GM19395 (cell line): ENCODE measurements around the gene EIF4G3.
"Not testable (repeated sequence)": the region's sequence is repeated elsewhere in the genome, so short reads cannot be mapped to it uniquely, and the experiment has no call there.

ENCODE experiments used
- ATAC-seq: cut with Tn5 transposase; IDR thresholded peaks from one replicate; pipeline ENCODE4 v1.9.1; 2021; ENCODE audit warnings: mild to moderate bottlenecking, moderate library complexity; ENCODE audit not compliant: unreplicated experiment

Gene EIF4G3

DNA sequence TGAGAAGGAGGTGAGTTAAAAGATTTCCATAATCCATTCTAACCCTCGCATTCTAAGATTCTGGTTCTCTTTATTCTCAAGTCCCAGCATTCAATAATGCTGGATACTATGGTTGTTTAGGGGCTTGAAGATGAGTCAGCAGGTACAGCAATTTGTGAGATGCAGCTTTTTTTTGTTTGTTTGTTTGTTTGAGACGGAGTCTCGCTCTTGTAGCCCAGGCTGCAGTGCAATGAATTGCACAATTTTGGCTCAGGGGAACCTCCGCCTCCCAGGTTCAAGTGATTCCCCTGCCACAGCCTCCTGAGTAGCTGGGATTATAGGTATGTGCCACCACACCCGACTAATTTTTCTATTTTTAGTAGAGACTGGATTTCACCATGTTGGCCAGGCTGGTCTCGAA is 23.3 kb downstream of the EIF4G3 start:
- ATAC-seq: no peak

DNA sequence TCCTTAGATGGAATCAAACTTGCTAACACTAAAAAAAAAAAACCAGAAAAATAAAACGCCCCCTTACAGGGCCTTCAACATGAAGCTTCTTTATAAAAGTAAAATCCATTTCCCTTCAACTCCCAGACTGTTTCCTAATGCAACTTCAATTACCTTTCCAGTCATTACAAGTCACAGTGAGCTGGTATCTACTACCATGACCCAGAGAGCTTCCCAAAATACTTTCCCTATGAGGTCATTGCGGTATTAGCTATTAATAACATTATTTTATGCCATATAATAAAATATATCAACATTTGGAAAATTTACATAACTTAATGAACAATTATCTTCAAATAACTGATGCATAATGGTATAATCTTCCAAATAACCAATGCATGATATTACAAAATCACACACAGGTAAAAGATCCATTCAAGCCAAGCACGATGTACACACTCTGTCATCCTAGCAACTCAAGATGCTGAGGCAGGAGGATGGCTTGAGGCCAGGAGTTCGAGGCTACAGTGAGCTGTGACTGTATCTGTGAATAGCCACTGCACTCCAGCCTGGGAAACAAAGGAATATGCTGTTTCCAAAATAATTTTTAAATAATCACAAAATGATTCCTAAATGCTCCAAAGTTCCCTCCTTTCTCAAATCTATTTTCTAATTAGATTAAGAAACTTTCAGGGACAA is 24.1 kb downstream of the EIF4G3 start:
- no peak for ATAC-seq

DNA sequence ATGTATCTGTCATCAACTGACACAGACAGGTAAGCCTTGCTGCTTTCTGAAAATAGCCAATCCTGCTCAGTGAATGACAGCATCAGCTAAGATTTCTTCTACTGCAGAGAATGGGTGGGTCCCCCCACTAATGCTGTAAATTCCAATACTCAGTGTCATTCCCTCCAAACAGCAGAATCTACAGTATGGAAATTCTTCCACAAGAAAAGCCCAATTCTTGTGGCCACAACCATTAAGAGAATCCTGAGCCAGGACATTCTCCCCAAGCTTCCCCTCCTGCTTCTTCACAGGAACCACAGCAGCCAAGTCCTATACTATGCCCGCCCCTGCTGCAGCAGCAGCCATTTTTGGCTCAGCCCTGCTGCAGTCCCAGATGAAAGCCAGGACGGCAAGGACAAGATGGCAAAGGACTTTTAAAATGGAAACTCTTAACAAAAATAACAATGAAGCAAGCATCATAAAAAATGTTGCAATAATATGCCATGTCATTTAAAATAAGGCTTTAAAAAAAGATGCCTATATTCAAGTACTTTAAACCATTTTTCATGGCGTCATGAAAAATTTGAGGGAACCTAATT is 26.8 kb downstream of the EIF4G3 start:
- no peak for ATAC-seq

- ATAC-seq: no peak
Measured at GRCh38 chr1:21149430-21149854, 27.3 kb downstream of the EIF4G3 start.

DNA sequence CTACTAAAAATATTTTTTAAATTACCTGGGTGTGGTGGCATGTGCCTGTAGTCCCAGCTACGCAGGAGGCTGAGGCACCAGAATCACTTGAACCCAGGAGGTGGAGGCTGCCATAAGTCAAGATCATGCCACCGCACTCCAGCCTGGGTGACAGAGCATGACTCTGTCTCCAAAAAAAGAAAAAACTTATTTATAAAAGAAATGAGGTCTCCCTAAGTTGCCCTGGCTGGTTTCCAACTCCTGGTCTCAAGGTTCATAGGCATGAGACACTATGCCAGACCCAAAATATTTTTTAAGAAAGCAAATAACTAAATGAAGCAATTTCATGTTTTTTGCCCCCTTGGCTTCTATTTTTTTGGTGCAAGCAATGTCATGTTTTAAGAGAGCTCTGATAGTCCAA is 32.9 kb downstream of the EIF4G3 start:
- ATAC-seq: no peak

GRCh38 chr1:21143138-21143537 is 33.6 kb downstream of the EIF4G3 start:
- no peak for ATAC-seq

DNA sequence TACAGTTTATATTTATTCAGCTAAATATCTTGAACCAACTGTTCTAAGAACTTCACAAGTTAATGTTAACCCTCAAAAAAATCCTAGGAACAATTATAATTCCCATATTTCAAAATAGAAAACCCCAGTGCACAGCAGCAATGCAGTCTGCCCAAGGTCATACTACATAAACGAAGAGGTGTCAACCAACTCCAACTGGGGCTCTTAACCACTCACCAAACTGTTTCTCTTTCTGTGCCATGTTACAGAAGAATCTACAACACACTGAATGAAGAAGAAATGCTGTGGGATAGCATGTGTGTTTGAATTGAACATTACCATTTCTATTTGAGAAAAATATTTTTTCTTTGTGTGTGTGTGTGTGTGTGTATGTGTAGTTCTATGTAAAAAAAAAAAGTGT is 35.7 kb downstream of the EIF4G3 start:
- no peak for ATAC-seq

DNA sequence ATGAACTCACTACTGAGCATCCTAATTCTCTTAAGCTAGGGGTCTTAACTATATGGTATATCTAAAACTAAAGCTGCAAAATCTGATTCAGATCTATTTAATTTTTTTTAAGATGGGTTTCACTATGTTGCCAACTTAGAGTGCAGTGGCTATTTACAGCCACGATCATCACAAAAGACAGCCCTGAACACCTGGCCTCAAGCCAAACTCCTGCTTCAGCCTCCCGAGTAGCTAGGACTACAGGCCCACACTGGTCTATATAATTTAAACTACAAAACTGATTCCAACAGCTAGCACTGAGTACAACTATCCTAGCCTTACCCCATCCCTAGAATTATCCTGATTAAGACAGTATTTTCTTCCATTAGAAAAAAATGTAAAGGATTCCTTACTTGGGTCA is 37.1 kb downstream of the EIF4G3 start:
- ATAC-seq: no peak

DNA sequence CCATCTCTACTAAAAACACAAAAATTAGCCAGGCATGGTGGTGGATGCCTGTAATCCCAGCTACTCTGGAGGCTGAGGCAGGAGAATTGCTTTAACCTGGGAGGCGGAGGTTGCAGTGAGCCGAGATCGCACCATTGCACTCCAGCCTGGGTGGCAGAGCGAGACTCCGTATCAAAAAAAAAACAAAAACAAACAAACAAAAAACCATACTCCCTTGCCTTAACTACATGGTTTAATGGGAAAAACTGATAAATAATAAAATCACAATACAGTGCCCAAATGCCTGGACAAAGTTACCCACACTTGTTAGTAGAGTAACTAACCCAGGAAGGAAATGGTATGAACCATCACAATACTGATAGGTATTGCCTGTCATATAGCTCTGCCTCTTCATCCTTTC is 40.4 kb downstream of the EIF4G3 start:
- not testable (repeated sequence) for ATAC-seq

DNA sequence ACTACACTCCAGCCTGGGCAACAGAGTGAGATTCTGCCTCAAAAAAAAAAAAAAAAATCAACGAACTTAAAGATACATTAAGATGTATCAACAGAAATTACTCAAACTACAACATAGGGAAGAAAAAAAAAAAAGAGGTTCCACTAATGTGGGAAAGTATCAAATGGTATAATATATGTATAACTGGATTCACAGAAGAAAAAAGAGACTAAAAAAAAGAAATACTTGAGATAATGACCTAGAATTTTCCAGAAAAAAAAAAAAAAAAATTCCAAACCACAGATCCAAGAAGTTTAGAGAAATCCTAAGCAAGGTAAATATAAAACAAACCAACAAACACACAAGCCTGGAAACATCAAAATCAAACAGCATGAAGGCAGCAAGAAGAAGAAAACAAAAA is 45.5 kb downstream of the EIF4G3 start:
- ATAC-seq: no peak

DNA sequence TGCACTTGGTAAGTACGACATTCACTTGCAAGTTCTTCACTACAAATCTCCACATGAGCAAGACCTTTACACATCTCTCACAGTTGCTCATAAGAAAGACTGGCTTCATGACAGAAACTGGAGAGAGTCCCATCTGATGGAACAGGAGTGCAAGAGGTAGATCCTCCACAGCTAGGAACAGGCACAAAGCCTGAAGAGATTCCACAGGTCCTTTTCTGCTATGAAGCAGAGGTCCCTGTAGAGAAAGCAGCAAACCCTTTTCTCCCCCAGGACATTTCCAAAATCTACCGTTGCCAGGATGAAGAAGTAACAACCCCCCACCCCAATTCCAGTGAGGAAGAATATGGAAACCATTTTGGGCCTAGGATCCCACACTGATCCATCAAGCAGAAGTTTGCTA is 47.3 kb downstream of the EIF4G3 start:
- no peak for ATAC-seq

DNA sequence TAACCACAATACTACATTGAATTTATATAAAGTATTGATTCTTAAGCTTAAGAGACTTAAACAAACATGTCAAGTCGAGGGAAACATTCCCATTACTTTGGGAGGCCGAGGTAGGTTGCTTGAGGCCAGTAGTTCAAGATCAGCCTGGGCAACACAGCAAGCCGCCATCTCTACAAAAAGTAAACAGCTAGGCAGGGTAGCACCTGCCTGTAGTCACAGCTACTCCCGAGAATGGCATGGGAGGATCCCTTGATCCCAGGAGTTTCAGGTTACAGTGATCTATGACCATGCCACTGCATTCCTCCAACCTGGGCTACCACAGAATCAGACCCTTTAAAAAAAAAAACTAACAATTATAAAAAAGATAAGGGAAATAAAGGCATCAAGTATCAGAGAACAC is 50.4 kb downstream of the EIF4G3 start:
- no peak for ATAC-seq

GRCh38 chr1:21124846-21125245 is 51.9 kb downstream of the EIF4G3 start:
- ATAC-seq: no peak

- no peak for ATAC-seq
Measured at GRCh38 chr1:21123287-21123948, 53.3 kb downstream of the EIF4G3 start.

- ATAC-seq: no peak
Measured at GRCh38 chr1:21121764-21122471, 54.8 kb downstream of the EIF4G3 start.

DNA sequence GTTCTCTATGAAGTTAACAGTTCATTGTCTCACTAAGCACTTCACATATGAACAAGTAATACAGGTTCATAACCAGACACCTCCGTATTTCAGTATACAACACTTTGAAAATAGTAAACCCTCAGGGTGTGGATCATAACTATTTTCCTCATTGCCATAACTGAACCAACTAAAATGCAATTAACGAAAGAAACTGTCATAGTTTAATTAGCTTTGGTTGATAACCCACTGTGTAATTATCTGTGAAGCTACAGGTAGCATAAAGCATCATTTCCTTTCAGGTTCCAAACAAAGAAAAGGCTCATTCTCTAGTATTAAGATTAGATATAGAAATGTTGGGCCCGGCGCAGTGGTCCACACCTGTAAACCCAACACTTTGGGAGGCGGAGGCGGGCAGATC is 58.5 kb downstream of the EIF4G3 start:
- no peak for ATAC-seq

DNA sequence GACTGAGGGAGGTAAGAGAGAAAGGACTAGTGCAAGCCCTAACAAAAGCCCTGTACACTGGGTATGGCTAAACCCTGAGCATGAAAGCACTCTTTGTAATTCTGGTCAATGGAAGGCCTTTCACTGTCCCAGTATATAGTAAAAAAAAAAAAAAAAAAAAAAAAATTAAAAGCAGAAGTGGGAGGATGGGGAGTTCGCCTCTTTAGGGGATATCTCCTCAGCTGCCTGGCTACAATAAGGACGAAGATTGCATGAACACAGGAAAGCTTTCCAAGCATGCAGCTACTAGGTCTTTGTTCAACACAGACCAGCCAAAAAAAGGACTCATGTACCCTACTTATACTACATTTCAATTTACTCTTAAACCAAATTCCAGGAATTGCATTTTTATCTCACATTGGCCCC is 59.1 kb downstream of the EIF4G3 start:
- no peak for ATAC-seq

DNA sequence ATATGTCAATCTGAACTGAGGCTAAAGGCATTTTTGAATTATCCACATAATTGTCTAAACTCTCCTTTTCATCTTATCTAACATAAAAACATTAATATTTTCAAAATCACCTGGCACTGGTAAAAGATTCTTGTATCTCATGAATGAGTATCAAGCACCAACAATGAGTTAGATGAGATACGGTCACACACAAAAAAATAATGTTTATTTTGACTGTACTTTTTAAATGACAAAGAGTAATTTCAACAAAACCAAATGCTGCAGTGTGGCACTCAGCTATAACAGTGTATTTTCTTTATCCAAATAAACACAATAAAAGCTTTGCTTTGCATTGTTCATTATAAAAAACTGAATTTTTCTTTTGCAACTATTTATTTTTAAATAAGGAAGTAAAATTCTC is 59.5 kb downstream of the EIF4G3 start:
- no peak for ATAC-seq

DNA sequence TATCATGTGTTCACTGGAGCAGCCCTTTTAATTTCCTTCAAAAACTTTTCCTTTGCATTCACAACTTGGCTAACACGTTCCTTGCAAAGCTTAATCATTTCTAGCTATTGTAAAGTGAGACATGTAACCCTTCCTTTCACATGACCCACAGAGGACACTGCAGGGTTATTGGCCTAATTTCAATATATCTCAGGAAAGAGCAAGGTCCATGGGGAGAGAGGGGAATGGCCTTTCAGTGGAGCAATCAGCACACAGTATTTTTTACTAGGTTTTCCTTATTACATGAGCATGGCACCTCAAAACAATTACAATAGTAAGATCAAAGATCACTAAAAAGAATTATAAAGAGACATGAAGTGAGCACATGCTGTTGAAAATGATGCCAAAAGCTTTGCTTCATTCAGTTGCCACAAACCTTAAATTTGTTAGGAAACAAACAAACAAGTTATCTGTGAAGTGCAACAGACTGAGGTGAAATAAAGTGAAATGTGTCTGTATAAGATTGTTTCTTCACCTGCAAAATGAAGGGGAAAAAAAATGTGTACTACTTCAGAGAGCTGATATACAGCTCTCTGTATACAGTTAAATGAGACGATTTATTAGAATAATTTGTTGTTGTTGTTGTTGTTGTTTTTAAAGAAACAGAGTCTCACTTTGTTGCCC is 61.5 kb downstream of the EIF4G3 start:
- no peak for ATAC-seq

DNA sequence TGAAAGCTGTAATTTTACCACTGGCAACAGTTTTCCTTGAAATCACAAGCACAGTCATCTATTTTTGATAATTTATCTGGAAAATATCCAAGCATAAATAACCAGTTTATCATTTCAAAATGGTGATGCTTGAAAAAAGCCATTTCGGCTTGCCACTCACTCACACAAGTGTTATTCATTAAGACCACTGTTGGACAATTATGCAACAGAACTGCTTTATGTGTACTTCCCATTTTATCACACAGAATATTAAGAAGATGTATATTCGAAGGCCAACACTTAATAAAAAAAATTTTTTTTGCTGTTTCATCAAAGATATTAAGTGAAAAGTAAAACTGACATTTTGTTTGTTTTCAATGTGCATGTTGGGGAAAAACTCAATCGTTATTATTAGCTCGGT is 62.3 kb downstream of the EIF4G3 start:
- no peak for ATAC-seq

DNA sequence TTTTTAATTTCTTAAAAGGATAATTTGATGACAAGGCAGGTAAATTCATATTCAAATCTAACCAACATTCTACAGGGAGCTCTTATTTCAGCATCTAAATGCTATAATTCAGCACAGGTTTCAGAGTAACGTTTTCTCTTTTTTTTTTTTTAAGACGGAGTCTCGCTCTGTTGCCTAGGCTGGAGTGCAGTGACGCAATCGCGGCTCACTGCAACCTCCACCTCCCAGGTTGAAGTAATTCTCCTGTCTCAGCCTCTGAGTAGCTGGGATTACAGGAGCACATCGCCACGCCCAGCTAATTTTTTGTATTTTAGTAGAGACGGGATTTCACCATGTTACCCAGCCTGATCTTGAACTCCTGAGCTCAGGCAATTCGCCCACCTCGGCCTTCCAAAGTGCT is 66.5 kb downstream of the EIF4G3 start:
- ATAC-seq: no peak
